Measurements from ENCODE around the gene STBD1.

DNA sequence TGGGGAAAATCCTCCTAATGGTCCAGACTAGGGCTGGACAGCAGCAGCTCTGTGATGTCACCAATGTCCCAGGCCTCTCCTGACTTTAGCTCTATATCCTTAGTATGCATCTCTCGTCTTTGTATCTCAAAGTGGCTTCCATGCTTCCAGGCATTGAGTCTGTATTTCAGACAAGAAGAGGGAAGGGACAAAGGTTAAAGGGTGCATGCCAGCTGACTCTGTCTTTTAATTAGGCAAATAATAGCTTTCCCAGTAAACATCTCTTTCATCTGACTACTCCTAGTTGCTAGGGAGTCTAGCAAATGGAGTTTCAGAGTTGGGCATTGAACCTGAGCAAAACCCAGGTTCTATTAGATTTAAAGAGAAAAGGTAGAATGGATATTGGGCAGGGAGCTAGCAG, 49.6 kb upstream of the STBD1 start:
- TF ChIP-seq, protein P1, sequence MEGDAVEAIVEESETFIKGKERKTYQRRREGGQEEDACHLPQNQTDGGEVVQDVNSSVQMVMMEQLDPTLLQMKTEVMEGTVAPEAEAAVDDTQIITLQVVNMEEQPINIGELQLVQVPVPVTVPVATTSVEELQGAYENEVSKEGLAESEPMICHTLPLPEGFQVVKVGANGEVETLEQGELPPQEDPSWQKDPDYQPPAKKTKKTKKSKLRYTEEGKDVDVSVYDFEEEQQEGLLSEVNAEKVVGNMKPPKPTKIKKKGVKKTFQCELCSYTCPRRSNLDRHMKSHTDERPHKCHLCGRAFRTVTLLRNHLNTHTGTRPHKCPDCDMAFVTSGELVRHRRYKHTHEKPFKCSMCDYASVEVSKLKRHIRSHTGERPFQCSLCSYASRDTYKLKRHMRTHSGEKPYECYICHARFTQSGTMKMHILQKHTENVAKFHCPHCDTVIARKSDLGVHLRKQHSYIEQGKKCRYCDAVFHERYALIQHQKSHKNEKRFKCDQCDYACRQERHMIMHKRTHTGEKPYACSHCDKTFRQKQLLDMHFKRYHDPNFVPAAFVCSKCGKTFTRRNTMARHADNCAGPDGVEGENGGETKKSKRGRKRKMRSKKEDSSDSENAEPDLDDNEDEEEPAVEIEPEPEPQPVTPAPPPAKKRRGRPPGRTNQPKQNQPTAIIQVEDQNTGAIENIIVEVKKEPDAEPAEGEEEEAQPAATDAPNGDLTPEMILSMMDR (IDR thresholded peaks at IDR 0.05; ENCODE audit: borderline replicate concordance, extremely low read depth, low read length, poor library complexity, severe bottlenecking), result no peak
- TF ChIP-seq EZH2 (IDR thresholded peaks at IDR 0.05; ENCODE audit: borderline replicate concordance, low read depth, low read length, severe bottlenecking), result no peak

Data from DND-41 (cell line).